Natural killer cell treated with Interleukin-12 subunit alpha and Interleukin-12 subunit beta and Interleukin-15 and Interleukin-18, amount 100 ng/mL, for 72 hours (primary cell): ENCODE results near the gene IQSEC1. TPM values are rescaled to one million over a fixed set of nuclear protein-coding genes. Genes with fewer than 3 reads are reported as not detected.
A peak's percentile ranks its signal among the peaks of the same experiment; 100 is the strongest.

Source experiments
- ATAC-seq, 2 donors: fragments of 150-1000 bp; cut with Tn5 transposase in 1 of 2; sonication (Bioruptor Pico), chemical (Tn5 transposase) in 1 of 2; 2 replicates each; pipeline ENCODE4 v1.10.0; 2021
- DNase-seq: peaks from one replicate; pipeline ENCODE4 v3.0.0; 2022; ENCODE audit warnings: low spot score
- H3K27ac Mint-ChIP-seq, 2 donors: 1 replicate in 1 of 2; 2 replicates in 1 of 2; pipeline ENCODE4 v1.8.0; 2022; ENCODE audit warnings: mixed read lengths in 2 of 2, mild to moderate bottlenecking in 1 of 2, moderate library complexity in 1 of 2
- H3K27me3 Mint-ChIP-seq, 2 donors: 1 replicate in 1 of 2; 2 replicates in 1 of 2; pipeline ENCODE4 v1.8.0; 2022; ENCODE audit warnings: mixed read lengths in 2 of 2
- H3K36me3 Mint-ChIP-seq: one replicate; pipeline ENCODE4 v1.8.0; 2022; ENCODE audit warnings: mixed read lengths
- H3K4me1 Mint-ChIP-seq, 2 donors: 1 replicate in 1 of 2; 2 replicates in 1 of 2; pipeline ENCODE4 v1.8.0; 2022; ENCODE audit warnings: low read depth in 2 of 2, mixed read lengths in 2 of 2, mild to moderate bottlenecking in 1 of 2
- H3K4me3 Mint-ChIP-seq: one replicate; pipeline ENCODE4 v1.8.0; 2022; ENCODE audit warnings: mixed read lengths
- H3K9me3 Mint-ChIP-seq: 2 replicates; pipeline ENCODE4 v1.8.0; 2022; ENCODE audit warnings: mixed read lengths
- total RNA-seq, 2 donors: library from RNA; stranded (reverse); gene quantifications; one replicate each; pipeline ENCODE4 v1.2.3, GENCODE V29; 2022

Gene IQSEC1
- total RNA-seq, 2 donors from 2014 or later, result 93.7 to 95.8 TPM

GRCh38 chr3:12911881-12912415, 161.3 kb downstream of the IQSEC1 start:
- Mint-ChIP-seq H3K27ac (no peak overlapping the region), H3K4me1 (peaks cover 20 to 22% of the 10 kb centered on the region in 2 donors), H3K36me3 (no peaks in the 10 kb centered on the region), H3K27me3 (no peaks in the 10 kb centered on the region), H3K9me3 (no peaks in the 10 kb centered on the region), H3K4me3 (no peak overlapping the region)
- DNase-seq, result no peak
- no peak for ATAC-seq

DNA sequence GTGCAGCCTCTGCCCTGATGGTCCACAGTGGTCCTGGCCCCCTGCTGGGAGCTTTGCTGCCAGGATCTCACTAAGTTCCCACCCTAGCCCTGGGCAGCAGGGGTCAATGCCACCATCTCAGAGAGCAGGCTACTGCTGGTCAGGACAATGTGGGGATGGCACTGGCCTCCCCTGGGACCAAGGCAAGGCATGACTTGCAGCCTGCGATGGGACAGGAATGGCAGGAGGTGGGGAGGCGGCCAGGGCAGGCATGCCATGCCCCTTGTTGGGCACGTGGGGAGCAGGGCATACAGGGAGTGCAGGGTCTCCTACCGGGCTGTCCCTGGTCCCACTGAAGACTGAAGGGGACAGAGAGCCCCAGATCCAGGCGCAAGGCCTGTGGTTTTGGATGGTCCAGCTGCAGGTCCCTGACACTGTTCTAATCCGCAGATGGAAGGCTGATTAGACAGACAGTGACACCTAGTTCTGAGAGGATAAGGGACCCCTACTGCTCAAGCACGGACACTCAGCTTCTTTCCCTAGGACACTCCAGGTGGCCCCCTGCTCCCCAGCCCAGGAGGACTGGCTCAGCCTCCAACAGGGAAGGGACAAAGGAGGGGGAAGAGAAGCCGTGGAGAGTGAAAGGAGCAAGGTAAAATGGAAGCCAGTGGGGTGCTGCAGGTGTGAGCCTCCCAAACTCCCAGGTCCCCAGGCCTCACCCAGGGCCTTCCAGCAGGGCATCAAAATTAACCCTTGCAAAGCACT, 162.7 kb downstream of the IQSEC1 start:
- ATAC-seq, result no peak
- no peak for DNase-seq
- Mint-ChIP-seq H3K27me3 (no peaks in the 10 kb centered on the region), H3K36me3 (no peaks in the 10 kb centered on the region), H3K27ac (no peak overlapping the region), H3K4me3 (no peak overlapping the region), H3K4me1 (peaks cover 6 to 12% of the 10 kb centered on the region in 2 donors), H3K9me3 (no peaks in the 10 kb centered on the region)

DNA sequence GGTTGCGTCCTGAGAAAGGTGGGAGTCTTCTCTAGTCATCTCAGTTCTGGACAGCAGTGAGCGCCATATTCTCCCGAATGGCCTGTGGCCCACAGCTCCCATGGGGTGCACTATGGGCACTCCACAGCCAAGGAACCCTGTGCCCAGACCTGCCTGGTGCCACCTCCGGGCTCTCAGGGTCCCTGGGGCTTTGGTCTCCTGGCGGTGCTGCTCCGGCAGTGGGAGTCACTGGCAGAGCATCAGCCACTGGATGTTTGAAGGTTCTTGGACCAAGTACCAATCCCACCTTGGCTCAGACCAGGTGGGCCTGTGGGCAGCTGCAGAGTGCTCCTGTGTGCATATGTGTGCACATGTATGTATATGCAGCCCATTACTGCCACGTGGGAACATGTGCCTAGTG, 163.5 kb downstream of the IQSEC1 start:
- Mint-ChIP-seq H3K4me3 (no peak overlapping the region), H3K27me3 (no peaks in the 10 kb centered on the region), H3K27ac (no peak overlapping the region), H3K4me1 (peaks cover 0 to 17% of the 10 kb centered on the region in 2 donors), H3K9me3 (no peaks in the 10 kb centered on the region), H3K36me3 (no peaks in the 10 kb centered on the region)
- DNase-seq (no peak), ATAC-seq (no peak)

DNA sequence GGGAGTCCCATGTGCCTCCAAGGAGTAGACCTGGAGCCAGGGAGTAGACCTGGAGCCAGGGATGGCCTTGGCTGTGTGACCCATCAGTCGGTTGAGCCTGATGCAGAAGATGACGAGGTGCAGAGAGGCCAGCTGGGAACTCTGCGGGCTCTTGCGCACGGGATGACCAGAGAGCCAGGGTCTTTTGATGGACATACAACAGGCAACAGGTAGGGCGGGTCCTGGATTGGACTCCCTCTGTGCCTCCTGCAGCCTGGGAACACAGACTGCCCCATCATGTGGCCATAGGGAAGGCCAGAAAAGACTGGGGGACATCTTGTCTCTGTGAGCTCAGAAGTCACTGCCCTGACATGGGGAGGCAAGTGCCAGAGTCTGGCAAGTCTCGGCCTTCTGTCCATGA, 164.4 kb downstream of the IQSEC1 start:
- H3K27ac Mint-ChIP-seq, result no peak overlapping the region
- no peaks in the 10 kb centered on the region for H3K36me3 Mint-ChIP-seq
- ATAC-seq, result no peak
- H3K27me3 Mint-ChIP-seq, result no peaks in the 10 kb centered on the region
- DNase-seq, result no peak
- H3K4me1 Mint-ChIP-seq, result peaks cover 0 to 9% of the 10 kb centered on the region in 2 donors
- H3K9me3 Mint-ChIP-seq, result no peaks in the 10 kb centered on the region
- no peak overlapping the region for H3K4me3 Mint-ChIP-seq

DNA sequence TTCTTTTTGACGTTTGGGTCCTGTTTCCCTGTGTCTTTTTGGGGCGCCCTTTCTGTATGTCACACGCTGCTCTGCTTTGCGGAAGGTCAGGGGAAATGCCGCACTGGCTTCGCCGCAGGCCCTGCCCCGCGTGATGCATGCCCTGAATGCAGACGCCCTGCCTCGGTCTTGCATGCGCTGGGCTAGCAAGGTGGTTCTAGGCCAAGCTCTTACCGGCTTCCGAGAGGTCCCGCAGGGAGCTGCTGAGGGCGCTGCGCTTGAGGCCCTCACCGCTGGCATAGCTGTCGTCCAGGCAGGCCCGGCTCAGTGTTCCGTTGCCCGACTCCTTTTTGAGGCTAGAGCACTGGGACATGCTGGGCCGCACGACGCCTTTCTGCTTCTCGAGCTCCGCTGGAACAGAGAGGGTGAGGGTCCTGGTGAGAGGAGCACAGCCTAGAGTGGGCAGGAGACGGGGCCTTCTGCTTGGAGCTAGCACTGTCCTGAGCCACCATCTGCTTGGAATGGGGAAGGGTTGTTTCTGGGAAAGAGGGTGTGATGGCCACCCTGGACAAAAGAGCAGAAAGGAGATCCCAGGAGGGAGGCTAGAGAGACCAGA, 165.0 kb downstream of the IQSEC1 start:
- H3K27ac Mint-ChIP-seq, result no peak overlapping the region
- H3K4me3 Mint-ChIP-seq, result no peak overlapping the region
- no peaks in the 10 kb centered on the region for H3K36me3 Mint-ChIP-seq
- peaks cover 0 to 12% of the 10 kb centered on the region in 2 donors for H3K4me1 Mint-ChIP-seq
- ATAC-seq (no peak), DNase-seq (no peak)
- no peaks in the 10 kb centered on the region for H3K27me3 Mint-ChIP-seq
- H3K9me3 Mint-ChIP-seq, result no peaks in the 10 kb centered on the region

GRCh38 chr3:12907729-12908128, 165.5 kb downstream of the IQSEC1 start:
- H3K9me3 Mint-ChIP-seq, result no peaks in the 10 kb centered on the region
- DNase-seq (no peak), ATAC-seq (no peak)
- H3K36me3 Mint-ChIP-seq, result no peaks in the 10 kb centered on the region
- H3K27me3 Mint-ChIP-seq, result no peaks in the 10 kb centered on the region
- peaks cover 0 to 13% of the 10 kb centered on the region in 2 donors for H3K4me1 Mint-ChIP-seq
- no peak overlapping the region for H3K27ac Mint-ChIP-seq
- H3K4me3 Mint-ChIP-seq, result no peak overlapping the region

DNA sequence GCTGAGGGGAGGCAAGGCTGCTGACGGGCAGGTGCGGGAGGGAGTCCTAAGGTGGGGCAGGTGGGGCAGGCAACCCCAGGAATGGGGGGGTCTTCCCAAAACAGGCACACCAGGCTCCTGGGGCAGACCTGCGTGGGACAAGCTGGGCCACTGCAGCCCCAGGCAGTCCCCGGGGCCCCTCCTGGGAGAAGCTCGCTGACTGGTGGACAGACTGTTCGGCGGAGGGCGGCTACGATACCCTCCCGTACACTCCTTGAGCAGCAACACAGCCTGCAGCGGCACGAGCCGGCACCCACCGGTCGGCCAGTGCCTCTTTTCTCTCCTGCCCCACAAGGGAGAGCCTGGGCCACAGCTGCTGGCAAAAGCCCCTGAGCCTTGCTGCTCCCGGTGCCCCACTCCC, 165.9 kb downstream of the IQSEC1 start:
- Mint-ChIP-seq H3K27ac (no peak overlapping the region), H3K4me1 (peaks cover 0 to 17% of the 10 kb centered on the region in 2 donors), H3K27me3 (no peaks in the 10 kb centered on the region), H3K4me3 (no peak overlapping the region), H3K36me3 (no peaks in the 10 kb centered on the region), H3K9me3 (no peaks in the 10 kb centered on the region)
- DNase-seq, result no peak
- no peak for ATAC-seq

- Mint-ChIP-seq H3K9me3 (no peaks in the 10 kb centered on the region), H3K36me3 (no peaks in the 10 kb centered on the region), H3K27me3 (no peaks in the 10 kb centered on the region), H3K27ac (no peak overlapping the region), H3K4me3 (no peak overlapping the region), H3K4me1 (peaks cover 0 to 21% of the 10 kb centered on the region in 2 donors)
- ATAC-seq, result no peak
- DNase-seq, result no peak
Observed at GRCh38 chr3:12906916-12907290, 166.3 kb downstream of the IQSEC1 start.

DNA sequence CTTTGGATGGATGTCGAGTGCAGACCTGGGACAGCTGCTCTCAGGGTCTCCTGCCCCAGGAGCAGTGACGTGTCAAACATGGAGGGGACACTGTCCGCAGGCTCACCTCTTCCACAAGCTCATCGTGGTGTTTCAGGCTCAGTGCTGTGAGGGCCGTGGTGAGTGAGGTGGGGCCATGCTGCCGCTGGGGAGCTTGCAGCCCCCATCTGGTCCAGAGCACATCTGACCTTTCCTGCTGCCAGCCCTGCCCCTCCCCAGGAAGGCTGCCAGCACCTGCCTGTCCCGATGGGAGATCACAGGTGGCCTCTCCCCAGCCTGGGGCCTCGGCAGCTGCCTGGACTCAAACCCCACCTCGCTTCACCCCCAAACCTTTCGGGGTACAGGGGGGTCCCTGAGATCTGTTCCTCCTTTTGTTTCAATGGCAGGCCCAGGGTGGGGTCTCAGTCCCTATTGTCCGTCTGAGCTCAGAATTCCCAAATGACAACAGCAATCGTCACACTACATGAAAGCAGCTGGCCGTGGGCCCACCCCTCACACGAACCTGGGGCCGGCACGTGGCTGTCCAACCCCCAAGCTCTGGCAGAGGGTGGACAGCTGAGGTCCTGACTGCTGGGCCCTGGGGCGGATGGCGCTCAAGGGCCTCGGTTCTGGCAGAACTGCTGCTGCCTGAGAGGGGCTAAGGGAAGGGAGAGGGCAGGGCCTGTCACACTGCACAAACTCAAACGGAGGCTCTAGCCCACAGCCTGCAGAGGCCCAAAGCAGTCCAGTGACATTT, 166.9 kb downstream of the IQSEC1 start:
- H3K27ac Mint-ChIP-seq, result no peak overlapping the region

DNA sequence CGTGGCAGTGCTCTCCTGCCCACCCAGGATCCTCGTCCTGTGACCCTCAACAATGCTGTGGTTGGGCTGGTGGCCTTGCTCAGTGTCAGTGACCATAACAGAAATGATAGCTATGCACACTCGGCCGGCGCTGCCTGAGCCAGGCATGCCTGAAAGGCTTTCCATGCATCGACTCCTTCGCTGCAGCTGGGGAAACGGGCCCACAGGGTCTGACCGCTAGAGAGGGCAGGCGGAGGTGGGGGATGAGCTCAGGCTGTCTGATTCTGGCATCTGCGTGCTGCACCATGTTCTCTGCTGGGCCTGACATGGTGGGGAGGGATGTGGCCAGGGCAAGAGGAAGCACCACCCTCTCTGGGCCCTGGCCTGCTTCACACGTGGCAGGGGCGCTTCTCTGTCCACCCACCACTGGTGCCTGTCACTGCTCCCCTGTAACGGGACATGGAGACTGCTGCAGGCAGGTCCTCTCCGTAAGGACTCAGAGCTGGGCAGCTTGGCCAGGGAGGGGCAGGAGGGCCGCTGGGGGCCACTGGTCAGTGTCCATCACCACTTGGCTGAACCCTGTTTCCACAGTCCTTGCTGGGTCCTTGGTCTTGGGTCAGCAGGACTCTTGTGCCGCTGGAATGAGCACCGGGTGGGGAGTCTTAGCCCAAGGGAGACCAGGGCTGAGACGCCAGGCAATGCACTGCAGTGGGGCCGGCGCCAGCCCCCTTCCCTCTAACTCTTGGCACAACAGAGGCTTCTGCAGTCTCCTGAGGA, 167.7 kb downstream of the IQSEC1 start:
- DNase-seq (no peak), ATAC-seq (peak in 1 of 2 donors; percentile 3)
- no peaks in the 10 kb centered on the region for H3K36me3 Mint-ChIP-seq
- no peaks in the 10 kb centered on the region for H3K27me3 Mint-ChIP-seq
- H3K9me3 Mint-ChIP-seq, result no peaks in the 10 kb centered on the region
- H3K27ac Mint-ChIP-seq, result peak overlapping the region in 1 of 2 donors; percentile 39
- peaks cover 0 to 23% of the 10 kb centered on the region in 2 donors for H3K4me1 Mint-ChIP-seq
- no peak overlapping the region for H3K4me3 Mint-ChIP-seq

More for the DNA sequence above, 166.9 kb downstream of the IQSEC1 start:
- H3K9me3 Mint-ChIP-seq, result no peaks in the 10 kb centered on the region
- no peak overlapping the region for H3K4me3 Mint-ChIP-seq
- ATAC-seq (no peak), DNase-seq (no peak)
- peaks cover 0 to 23% of the 10 kb centered on the region in 2 donors for H3K4me1 Mint-ChIP-seq
- no peaks in the 10 kb centered on the region for H3K36me3 Mint-ChIP-seq
- H3K27me3 Mint-ChIP-seq, result no peaks in the 10 kb centered on the region

GRCh38 chr3:12904951-12905315, 168.3 kb downstream of the IQSEC1 start:
- DNase-seq, result no peak
- Mint-ChIP-seq H3K4me3 (no peak overlapping the region), H3K27ac (peak overlapping the region in 1 of 2 donors; percentile 39), H3K9me3 (no peaks in the 10 kb centered on the region), H3K36me3 (no peaks in the 10 kb centered on the region), H3K27me3 (no peaks in the 10 kb centered on the region), H3K4me1 (peaks cover 0 to 23% of the 10 kb centered on the region in 2 donors)
- no peak for ATAC-seq

DNA sequence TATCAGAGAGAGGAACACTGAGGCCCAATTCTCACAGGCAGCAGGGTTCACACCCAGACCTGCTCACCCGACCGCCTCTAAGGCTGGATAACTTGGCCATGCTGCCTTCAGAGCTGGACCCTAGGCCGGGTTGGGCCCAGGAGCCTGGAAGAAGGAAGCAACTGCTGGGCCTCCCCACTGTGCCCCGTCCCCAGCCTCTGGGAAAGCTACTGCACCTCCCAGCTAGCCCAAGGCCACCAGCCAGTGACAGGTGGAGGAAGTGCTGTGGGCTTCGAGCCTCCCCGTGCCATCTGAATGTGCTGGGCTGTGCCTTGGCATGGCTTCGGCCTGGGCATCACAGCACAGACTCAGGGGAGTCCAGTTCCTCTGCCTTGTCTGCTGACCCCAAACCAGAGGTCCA, 169.3 kb downstream of the IQSEC1 start:
- peak in 1 of 2 donors; percentile 15 for ATAC-seq
- H3K9me3 Mint-ChIP-seq, result no peaks in the 10 kb centered on the region
- no peaks in the 10 kb centered on the region for H3K27me3 Mint-ChIP-seq
- H3K27ac Mint-ChIP-seq, result no peak overlapping the region
- DNase-seq, result no peak
- no peak overlapping the region for H3K4me3 Mint-ChIP-seq
- H3K4me1 Mint-ChIP-seq, result peaks cover 0 to 23% of the 10 kb centered on the region in 2 donors
- H3K36me3 Mint-ChIP-seq, result no peaks in the 10 kb centered on the region

- Mint-ChIP-seq H3K27ac (no peak overlapping the region), H3K9me3 (no peaks in the 10 kb centered on the region), H3K27me3 (no peaks in the 10 kb centered on the region), H3K4me1 (peaks cover 0 to 23% of the 10 kb centered on the region in 2 donors), H3K4me3 (no peak overlapping the region), H3K36me3 (no peaks in the 10 kb centered on the region)
- no peak for DNase-seq
- ATAC-seq, result no peak
Observed at GRCh38 chr3:12903000-12903800, 170.0 kb downstream of the IQSEC1 start.
